Measurements from ENCODE around the gene TMEM109. TPM values are rescaled to one million over a fixed set of nuclear protein-coding genes. Genes with fewer than 3 reads are reported as not detected.

Gene TMEM109
- total RNA-seq, 1 donor from 2014 or later: 48.7 TPM

- Mint-ChIP-seq H3K4me3 (ENCODE audit: low read depth) (peak overlapping the region; percentile 46), H3K27me3 (no peaks in the 10 kb centered on the region), H3K36me3 (ENCODE audit: insufficient read depth) (peaks cover 13% of the 10 kb centered on the region), H3K9me3 (ENCODE audit: low read depth) (no peaks in the 10 kb centered on the region), H3K4me1 (ENCODE audit: low read depth) (peaks cover 13% of the 10 kb centered on the region), H3K27ac (no peak overlapping the region)
- no peak for DNase-seq (ENCODE audit: low spot score, unreplicated experiment)
- TF ChIP-seq CTCF (IDR thresholded peaks at IDR 0.05; ENCODE audit: unreplicated experiment): no peak
Measured at GRCh38 chr11:60923326-60923725, 9.4 kb downstream of the TMEM109 start.

- no peak for TF ChIP-seq CTCF (IDR thresholded peaks at IDR 0.05; ENCODE audit: unreplicated experiment)
- DNase-seq (ENCODE audit: low spot score, unreplicated experiment): no peak
- Mint-ChIP-seq H3K9me3 (ENCODE audit: low read depth) (no peaks in the 10 kb centered on the region), H3K27me3 (no peaks in the 10 kb centered on the region), H3K36me3 (ENCODE audit: insufficient read depth) (peaks cover 13% of the 10 kb centered on the region), H3K4me3 (ENCODE audit: low read depth) (peak overlapping the region; percentile 90), H3K4me1 (ENCODE audit: low read depth) (peaks cover 13% of the 10 kb centered on the region), H3K27ac (peak overlapping the region; percentile 41)
Measured at GRCh38 chr11:60923800-60924109, 9.8 kb downstream of the TMEM109 start.

GRCh38 chr11:60924110-60924905 lies 10.3 kb downstream of the TMEM109 start, which contains the start of gene TMEM132A:
Gene TMEM132A, plus strand, starts transcription at chr11:60924460. Its CDS starts 174 bp downstream, at chr11:60924634.
- TF ChIP-seq CTCF (IDR thresholded peaks at IDR 0.05; ENCODE audit: unreplicated experiment): no peak
- Mint-ChIP-seq H3K27me3 (no peaks in the 10 kb centered on the region), H3K27ac (peak within 1 kb of the TSS; percentile 62), H3K36me3 (ENCODE audit: insufficient read depth) (peaks cover 15% of the 10 kb centered on the region), H3K4me1 (ENCODE audit: low read depth) (peaks cover 13% of the 10 kb centered on the region), H3K4me3 (ENCODE audit: low read depth) (peak within 1 kb of the TSS; percentile 90), H3K9me3 (ENCODE audit: low read depth) (no peaks in the 10 kb centered on the region)
- DNase-seq (ENCODE audit: low spot score, unreplicated experiment): peak; percentile 48

GRCh38 chr11:60924906-60925853 lies 11.2 kb downstream of the TMEM109 start:
- Mint-ChIP-seq H3K9me3 (ENCODE audit: low read depth) (no peaks in the 10 kb centered on the region), H3K4me1 (ENCODE audit: low read depth) (peaks cover 13% of the 10 kb centered on the region), H3K36me3 (ENCODE audit: insufficient read depth) (peaks cover 20% of the 10 kb centered on the region), H3K4me3 (ENCODE audit: low read depth) (peak overlapping the region; percentile 90), H3K27me3 (no peaks in the 10 kb centered on the region), H3K27ac (peak overlapping the region; percentile 62)
- no peak for DNase-seq (ENCODE audit: low spot score, unreplicated experiment)
- no peak for TF ChIP-seq CTCF (IDR thresholded peaks at IDR 0.05; ENCODE audit: unreplicated experiment)

- Mint-ChIP-seq H3K9me3 (ENCODE audit: low read depth) (no peaks in the 10 kb centered on the region), H3K27me3 (no peaks in the 10 kb centered on the region), H3K4me3 (ENCODE audit: low read depth) (peak overlapping the region; percentile 90), H3K36me3 (ENCODE audit: insufficient read depth) (peaks cover 16% of the 10 kb centered on the region), H3K27ac (no peak overlapping the region), H3K4me1 (ENCODE audit: low read depth) (peaks cover 13% of the 10 kb centered on the region)
- no peak for TF ChIP-seq CTCF (IDR thresholded peaks at IDR 0.05; ENCODE audit: unreplicated experiment)
- no peak for DNase-seq (ENCODE audit: low spot score, unreplicated experiment)
Measured at GRCh38 chr11:60925868-60926267, 11.9 kb downstream of the TMEM109 start.

All from progenitor cell of endocrine pancreas (in vitro differentiated cells).